ENCODE data around the gene SH3GL1. TPM values are rescaled to one million over a fixed set of nuclear protein-coding genes. Genes with fewer than 3 reads are reported as not detected.

Gene SH3GL1
- total RNA-seq, 2 donors from 2014 or later, result 35.4 to 54.7 TPM

DNA sequence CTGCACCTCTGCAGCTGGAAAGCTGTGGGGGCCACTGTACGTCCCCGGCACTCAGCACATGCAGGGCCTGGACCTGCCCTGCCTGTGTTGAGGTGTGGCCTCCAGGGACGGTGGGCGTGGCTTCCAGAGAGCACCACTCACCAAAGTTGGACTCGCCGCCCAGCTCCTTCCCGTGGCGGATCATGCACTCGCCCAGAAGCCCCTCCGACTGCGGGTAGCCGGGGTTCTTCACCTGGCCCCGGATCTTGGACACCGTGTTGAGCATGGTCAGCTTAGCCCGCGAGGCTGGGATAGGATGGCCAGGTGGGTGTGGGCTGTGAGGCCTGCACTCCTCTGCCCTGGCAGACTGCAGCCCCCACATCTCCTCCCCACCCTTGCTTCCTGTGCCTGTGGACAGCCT lies 35.0 kb downstream of the SH3GL1 start:
- intact Hi-C loops (cut with DNase I), result no loop called here
- Histone ChIP-seq H3K27ac (no peak overlapping the region), H3K36me3 (peaks cover 0 to 28% of the 10 kb centered on the region in 2 donors), H3K4me1 (replicated peaks) (peaks cover 19% of the 10 kb centered on the region), H3K4me3 (no peak overlapping the region), H3K9me3 (no peaks in the 10 kb centered on the region), H3K27me3 (replicated peaks; ENCODE audit: insufficient read depth) (no peaks in the 10 kb centered on the region)
- TF ChIP-seq POLR2AphosphoS5 (IDR thresholded peaks at IDR 0.05) (no peak), POLR2A (IDR thresholded peaks at IDR 0.05) (no peak)
- TF ChIP-seq, protein P1, sequence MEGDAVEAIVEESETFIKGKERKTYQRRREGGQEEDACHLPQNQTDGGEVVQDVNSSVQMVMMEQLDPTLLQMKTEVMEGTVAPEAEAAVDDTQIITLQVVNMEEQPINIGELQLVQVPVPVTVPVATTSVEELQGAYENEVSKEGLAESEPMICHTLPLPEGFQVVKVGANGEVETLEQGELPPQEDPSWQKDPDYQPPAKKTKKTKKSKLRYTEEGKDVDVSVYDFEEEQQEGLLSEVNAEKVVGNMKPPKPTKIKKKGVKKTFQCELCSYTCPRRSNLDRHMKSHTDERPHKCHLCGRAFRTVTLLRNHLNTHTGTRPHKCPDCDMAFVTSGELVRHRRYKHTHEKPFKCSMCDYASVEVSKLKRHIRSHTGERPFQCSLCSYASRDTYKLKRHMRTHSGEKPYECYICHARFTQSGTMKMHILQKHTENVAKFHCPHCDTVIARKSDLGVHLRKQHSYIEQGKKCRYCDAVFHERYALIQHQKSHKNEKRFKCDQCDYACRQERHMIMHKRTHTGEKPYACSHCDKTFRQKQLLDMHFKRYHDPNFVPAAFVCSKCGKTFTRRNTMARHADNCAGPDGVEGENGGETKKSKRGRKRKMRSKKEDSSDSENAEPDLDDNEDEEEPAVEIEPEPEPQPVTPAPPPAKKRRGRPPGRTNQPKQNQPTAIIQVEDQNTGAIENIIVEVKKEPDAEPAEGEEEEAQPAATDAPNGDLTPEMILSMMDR (IDR thresholded peaks at IDR 0.05), result no peak
- 86% methylated on average over 16 of the region's 16 CpGs for WGBS
- no peak for DNase-seq (ENCODE audit: low spot score)

DNA sequence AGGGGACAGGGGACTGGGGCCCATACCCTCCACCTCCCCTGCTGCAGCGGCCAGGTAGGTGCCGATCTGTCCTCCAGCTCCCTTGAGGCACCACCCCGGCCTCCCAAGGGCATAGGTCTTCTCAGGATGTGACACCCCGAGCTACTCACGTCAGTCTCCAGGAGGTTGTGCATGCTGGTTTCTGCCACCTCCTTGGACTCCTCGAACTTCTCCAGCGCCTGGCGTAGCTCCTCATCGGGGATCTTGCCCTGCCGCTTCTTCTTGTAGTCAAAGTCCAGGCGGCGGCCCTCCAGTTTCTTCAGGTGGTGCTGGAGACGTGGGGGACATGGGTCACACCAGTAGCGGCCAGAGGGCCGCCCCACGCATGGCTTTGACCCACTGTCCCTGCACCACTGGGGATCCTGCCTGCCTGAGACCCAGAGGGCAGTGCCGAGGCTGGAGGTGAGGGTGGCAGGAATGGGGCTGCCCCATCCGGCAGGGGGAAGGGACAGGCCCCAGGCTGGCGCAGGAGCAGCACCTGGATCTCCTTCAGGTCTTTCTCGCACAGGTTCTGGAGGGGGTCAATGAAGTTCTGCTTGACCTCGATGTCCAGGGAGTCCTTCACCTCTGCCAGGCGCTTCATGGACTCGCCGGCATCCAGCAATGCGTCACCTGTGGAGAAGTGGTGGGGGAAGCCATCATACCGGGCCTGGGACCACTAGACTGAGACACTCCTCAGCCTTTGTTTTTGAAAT lies 36.6 kb downstream of the SH3GL1 start:
- Histone ChIP-seq H3K4me1 (replicated peaks) (peaks cover 6% of the 10 kb centered on the region), H3K4me3 (no peak overlapping the region), H3K9me3 (no peaks in the 10 kb centered on the region), H3K36me3 (peaks cover 0 to 28% of the 10 kb centered on the region in 2 donors), H3K27ac (no peak overlapping the region), H3K27me3 (replicated peaks; ENCODE audit: insufficient read depth) (no peaks in the 10 kb centered on the region)
- 90% methylated on average over 18 of the region's 26 CpGs for WGBS
- TF ChIP-seq, protein P1 (IDR thresholded peaks at IDR 0.05), result no peak
- no peak for TF ChIP-seq POLR2AphosphoS5 (IDR thresholded peaks at IDR 0.05)
- no peak for TF ChIP-seq POLR2A (IDR thresholded peaks at IDR 0.05)
- intact Hi-C loops (cut with DNase I), result no loop called here
- DNase-seq (ENCODE audit: low spot score), result no peak

DNA sequence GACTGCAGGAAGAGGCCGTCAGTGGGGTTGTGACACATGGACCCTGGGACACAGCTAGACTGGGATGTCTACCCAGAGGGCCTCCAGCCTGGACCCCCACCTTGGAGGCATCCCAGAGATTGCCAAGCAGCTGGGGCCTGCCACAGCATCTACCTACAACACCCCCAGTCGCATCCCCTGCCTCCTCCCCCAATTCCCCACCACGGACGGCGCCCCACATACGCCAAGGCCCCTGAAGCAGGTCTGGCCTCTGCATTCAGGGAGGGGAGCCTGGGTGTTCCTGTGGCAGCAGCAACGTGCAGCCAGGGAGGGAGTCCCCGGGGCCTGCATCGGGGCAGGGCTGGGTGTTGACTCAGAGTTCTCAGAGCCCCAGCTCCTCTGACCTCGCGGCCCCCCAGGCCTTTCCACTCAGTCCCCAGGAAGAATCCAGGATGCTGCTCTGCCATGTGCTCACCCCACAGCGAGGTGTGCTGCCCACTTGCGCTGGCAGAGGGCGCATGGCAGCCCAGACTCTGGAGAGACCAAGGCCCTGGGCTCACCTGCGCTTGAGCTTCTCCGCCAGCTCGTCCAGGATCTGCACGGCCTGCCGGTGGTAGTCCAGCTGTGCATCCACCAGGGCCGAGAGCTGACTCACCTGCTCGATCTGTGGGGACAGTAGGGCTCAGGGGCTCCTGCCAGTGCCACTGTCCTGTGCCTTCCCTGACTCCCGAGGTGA lies 37.4 kb downstream of the SH3GL1 start:
- TF ChIP-seq, protein P1 (IDR thresholded peaks at IDR 0.05), result peak in 1 of 4 experiments; percentile 9
- no peak for TF ChIP-seq POLR2A (IDR thresholded peaks at IDR 0.05)
- no peaks in the 10 kb centered on the region for H3K9me3 ChIP-seq
- intact Hi-C loops (cut with DNase I), result no loop called here
- no peaks in the 10 kb centered on the region for H3K4me1 ChIP-seq (replicated peaks)
- H3K36me3 ChIP-seq, result peaks cover 0 to 28% of the 10 kb centered on the region in 2 donors
- WGBS, result 65% methylated on average over 22 of the region's 22 CpGs
- DNase-seq (ENCODE audit: low spot score), result no peak
- H3K27ac ChIP-seq, result no peak overlapping the region
- H3K4me3 ChIP-seq, result no peak overlapping the region
- H3K27me3 ChIP-seq (replicated peaks; ENCODE audit: insufficient read depth), result no peaks in the 10 kb centered on the region

DNA sequence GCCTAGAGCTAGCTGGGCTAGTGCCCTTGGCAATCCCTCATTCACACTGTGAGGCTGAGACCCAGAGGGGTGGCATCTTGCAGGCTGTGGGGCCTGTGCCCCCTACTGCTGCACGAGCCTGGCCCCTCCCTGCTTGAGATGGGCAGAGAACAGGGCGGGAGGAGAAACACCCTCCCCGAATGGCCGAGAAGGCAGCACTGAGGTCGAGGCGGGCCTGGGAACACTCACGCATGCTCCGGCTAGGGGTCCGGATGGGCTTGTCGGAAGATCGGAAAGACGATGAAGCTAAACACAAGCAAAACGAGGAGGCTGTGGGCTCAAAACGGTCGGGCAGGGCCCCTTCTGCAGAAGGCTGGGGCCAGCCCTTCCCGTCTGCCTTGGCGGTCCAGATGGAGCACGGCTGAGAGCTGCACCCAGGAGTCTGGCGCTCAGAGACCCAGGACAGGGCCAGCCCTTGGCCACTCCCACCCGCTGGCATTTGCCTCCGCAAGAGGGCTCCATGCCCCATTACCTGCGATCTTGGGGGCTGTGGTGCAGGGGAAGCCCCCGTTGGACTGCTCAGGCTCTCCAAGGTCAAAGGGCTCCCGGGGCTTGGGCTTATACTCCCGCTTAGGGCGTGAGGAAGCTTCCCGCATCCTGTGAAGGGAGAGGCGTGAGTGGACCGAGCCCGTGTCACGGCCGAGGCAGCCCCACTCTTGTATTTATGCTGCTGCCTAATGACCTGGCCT lies 38.1 kb downstream of the SH3GL1 start:
- no peaks in the 10 kb centered on the region for H3K27me3 ChIP-seq (replicated peaks; ENCODE audit: insufficient read depth)
- intact Hi-C loops (cut with DNase I), result no loop called here
- H3K9me3 ChIP-seq, result no peaks in the 10 kb centered on the region
- no peak overlapping the region for H3K4me3 ChIP-seq
- 78% methylated on average over 24 of the region's 32 CpGs for WGBS
- H3K27ac ChIP-seq, result no peak overlapping the region
- no peaks in the 10 kb centered on the region for H3K4me1 ChIP-seq (replicated peaks)
- no peak for DNase-seq (ENCODE audit: low spot score)
- TF ChIP-seq POLR2AphosphoS5 (IDR thresholded peaks at IDR 0.05), result no peak
- no peak for TF ChIP-seq POLR2A (IDR thresholded peaks at IDR 0.05)
- H3K36me3 ChIP-seq, result peaks cover 0 to 28% of the 10 kb centered on the region in 2 donors

Data from prostate gland (tissue), 2 donors.